GM12801 (cell line): ENCODE data around the gene DKK1.

Experiments
- TF ChIP-seq, protein P1 (sequence below): IDR thresholded peaks from one replicate; pipeline ENCODE4 v1.5.1; 2011; ENCODE audit warnings: control low read depth; ENCODE audit not compliant: insufficient read length; ENCODE audit errors: extremely low read depth

Gene DKK1

GRCh38 chr10:52334595-52334994, 20.5 kb downstream of the DKK1 start:
- TF ChIP-seq, protein P1, sequence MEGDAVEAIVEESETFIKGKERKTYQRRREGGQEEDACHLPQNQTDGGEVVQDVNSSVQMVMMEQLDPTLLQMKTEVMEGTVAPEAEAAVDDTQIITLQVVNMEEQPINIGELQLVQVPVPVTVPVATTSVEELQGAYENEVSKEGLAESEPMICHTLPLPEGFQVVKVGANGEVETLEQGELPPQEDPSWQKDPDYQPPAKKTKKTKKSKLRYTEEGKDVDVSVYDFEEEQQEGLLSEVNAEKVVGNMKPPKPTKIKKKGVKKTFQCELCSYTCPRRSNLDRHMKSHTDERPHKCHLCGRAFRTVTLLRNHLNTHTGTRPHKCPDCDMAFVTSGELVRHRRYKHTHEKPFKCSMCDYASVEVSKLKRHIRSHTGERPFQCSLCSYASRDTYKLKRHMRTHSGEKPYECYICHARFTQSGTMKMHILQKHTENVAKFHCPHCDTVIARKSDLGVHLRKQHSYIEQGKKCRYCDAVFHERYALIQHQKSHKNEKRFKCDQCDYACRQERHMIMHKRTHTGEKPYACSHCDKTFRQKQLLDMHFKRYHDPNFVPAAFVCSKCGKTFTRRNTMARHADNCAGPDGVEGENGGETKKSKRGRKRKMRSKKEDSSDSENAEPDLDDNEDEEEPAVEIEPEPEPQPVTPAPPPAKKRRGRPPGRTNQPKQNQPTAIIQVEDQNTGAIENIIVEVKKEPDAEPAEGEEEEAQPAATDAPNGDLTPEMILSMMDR: no peak

DNA sequence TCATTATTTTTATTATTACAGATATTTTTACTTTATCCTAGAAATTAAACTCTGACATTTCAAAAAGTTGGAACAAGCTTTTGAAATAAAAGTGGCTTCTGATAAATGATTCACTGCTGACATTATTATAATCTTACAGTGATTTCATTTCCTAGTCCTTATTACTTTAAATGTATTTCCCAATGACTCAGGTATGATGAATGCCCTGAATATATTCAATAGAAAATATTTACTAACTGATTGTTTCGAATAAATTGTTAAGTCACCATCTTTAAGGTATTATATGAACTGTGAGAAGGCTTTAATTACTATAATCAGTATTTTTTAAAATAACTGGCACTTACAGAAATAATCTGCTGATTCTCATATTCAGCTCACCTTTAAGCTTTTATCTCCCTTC, 21.6 kb downstream of the DKK1 start:
- TF ChIP-seq, protein P1: no peak

DNA sequence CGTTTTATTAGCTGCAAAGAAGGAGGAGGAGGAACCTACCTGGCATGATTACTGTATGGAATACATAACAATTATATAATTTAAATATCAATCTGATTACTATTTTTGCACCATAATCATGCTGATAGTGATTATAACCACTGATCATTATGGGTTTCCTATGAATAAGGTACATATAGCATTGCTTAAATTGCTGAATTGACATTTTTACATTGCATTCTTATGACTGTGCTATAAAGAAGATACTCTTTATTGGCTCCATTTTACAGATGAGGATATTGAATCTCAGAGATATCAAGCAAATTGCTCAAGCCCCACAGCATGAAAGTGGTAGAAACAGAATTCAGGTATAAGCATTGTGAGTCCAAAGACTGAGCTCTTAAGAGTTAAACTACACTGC, 23.1 kb downstream of the DKK1 start:
- TF ChIP-seq, protein P1: no peak

DNA sequence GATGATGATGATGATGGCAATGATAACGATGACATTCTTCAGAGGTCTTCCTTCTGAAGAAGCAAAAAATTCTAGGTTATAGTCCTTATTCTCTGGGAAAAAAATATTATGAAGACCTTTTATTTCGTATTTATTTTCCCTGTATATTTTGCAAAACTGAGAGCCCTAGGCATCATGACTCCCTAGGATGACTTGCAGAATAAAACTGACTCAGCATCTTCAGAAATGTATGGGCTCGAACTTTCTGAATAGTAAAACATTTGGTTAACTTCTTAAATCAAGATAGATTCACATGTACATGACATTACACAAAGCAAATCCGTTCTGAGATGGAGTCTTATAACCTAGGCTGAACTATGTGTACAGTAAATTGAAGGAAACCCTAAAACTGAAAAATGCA, 29.4 kb downstream of the DKK1 start:
- TF ChIP-seq, protein P1: no peak

DNA sequence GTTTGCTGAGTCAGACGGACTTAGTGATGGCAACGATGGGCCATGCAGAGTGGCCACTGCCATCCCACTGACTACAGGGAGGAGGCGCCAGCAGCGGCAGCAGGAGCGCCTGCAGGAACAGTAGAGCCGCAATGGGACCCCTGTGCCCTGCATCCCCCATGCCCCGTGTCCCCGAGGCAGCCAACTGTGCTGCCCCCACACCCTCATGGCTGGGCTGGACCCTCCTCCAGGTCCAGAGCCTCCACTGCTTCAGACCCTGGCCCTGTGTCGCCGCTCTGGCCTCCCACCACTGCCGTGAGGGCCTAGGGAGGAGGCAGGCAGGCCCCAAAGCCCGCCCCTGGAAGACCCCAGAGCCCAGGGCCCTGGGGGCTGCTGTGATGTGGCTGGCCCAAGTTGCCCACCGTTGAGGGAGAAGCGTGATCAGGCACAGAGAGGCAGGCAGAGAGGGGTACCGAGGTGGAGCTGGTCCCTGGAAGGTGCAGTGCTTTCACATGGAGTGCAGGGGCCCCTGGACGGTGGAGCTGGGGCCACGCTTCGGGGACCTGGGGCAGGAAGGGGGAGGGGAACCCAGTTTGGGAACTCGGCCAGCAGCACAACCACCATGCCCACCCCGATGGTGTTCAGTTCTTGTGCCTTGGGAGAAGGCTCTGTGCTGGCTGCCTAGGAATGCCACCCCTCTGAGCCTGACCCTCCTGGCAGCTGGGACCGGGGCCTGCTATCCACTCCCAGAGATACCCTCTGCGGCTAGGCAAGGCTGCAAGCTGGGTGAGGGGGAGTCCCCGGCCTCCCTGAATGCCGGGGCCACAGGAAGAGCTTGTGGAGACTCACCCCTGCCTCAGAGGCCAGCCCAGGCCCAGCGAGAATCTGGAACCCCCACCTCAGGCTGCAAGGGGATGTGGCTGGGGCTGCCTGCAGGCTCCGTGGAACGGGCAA, 32.6 kb downstream of the DKK1 start:
- TF ChIP-seq, protein P1: no peak

DNA sequence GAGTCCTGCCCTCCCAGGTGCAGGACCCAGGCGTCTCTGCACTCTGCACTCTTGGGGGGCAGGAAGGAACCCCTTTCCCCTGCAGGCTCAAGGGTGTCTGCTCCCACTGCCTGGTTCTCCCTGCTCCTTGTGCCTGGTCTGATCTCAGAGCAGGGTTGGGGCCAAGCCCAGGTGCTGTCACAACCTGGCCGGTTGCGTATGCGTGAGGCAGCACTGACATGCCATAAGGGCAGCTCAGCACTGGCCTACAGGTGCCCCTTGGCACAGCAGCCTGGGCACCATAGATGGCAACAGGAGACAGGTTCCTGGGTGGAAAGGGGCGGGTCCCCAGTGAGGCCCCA, 33.2 kb downstream of the DKK1 start:
- TF ChIP-seq, protein P1: no peak

DNA sequence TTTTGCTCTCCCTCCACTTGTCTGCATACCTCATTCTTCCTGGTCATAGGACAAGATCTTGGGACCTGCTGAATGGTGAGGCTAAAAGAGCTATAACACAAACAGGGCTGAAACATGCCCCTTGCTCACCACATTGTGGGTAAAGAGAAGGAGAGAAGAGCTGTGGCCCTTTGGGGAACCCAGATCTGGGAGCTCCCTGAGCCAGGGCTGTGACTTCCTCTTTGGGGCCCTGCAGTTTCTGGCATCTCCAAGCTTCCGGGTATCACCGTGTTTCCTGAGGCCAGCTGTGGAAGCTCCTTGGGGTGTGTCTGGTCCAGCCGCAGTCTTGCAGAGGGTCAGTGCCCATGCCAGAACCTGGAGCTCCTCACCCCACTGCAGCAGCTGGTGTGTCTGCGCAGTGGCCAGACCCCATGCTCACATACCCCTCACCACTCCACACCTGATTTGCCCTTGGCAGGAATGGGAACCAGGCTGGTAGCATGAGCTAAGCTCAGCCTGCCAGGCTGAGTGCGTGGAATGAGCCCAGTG, 34.0 kb downstream of the DKK1 start:
- TF ChIP-seq, protein P1: no peak
